SK-N-SH (cell line): ENCODE results near the gene LRRC57. TPM values are rescaled to one million over a fixed set of nuclear protein-coding genes. Genes with fewer than 3 reads are reported as not detected.
"Not testable (repeated sequence)": the region's sequence is repeated elsewhere in the genome, so short reads cannot be mapped to it uniquely, and the experiment has no call there.

Experiments used
- CTCF ChIA-PET: fragments of 300-600, 350-600 bp; formaldehyde crosslinking; extraction: SDS; loops from one replicate; lab custom pipeline; 2021; lab: Yijun Ruan, JAX
- POLR2A ChIA-PET: fragments of 350-600 bp; sonication (Branson Sonifier 250); formaldehyde crosslinking; extraction: SDS; loops from one replicate; lab custom pipeline; 2020; ENCODE audit warnings: antibody characterized with exemption, inconsistent platforms; lab: Yijun Ruan, JAX
- DNase-seq: peaks from one replicate; pipeline ENCODE4 v3.0.0; 2012
- H2AFZ ChIP-seq: fragments of 200-600 bp; sonication (generic); 2 replicates; pipeline ENCODE4 v1.8.1; 2016; ENCODE audit warnings: antibody characterized with exemption, mild to moderate bottlenecking, low read depth
- H3F3A ChIP-seq: fragments of 200-600 bp; sonication (generic); replicated peaks from 2 replicates; pipeline ENCODE3; 2016; ENCODE audit warnings: antibody characterized with exemption, mild to moderate bottlenecking; ENCODE audit not compliant: insufficient read depth
- H3K27ac ChIP-seq, 2 experiments: fragments of 200-500 bp in 1 of 2; fragments of 200-600 bp in 1 of 2; sonication (Bioruptor generic) in 1 of 2; sonication (generic), shearing (Covaris generic) in 1 of 2; 2 replicates each; pipeline versions ENCODE4 v1.5.1 to v1.6.1; 2014 to 2016; ENCODE audit warnings: low read depth in 2 of 2, inconsistent platforms in 1 of 2, low read length in 1 of 2, mild to moderate bottlenecking in 1 of 2, mixed read lengths in 1 of 2
- H3K27me3 ChIP-seq: fragments of 200-600 bp; sonication (generic), shearing (Covaris generic); 2 replicates; pipeline ENCODE4 v1.6.1; 2016; ENCODE audit warnings: mixed run types; ENCODE audit not compliant: insufficient read depth
- H3K36me3 ChIP-seq, 2 experiments: fragments of 200-500 bp in 1 of 2; fragments of 200-600 bp in 1 of 2; sonication (Bioruptor generic) in 1 of 2; sonication (generic) in 1 of 2; replicated peaks in 1 of 2; 2 replicates each; pipeline versions ENCODE3 to v1.5.1; 2014 to 2016; ENCODE audit warnings: low read length in 1 of 2, mild to moderate bottlenecking in 1 of 2; ENCODE audit not compliant: insufficient read depth in 2 of 2, control insufficient read depth in 1 of 2
- H3K4me1 ChIP-seq, 2 experiments: fragments of 200-500 bp in 1 of 2; fragments of 200-600 bp in 1 of 2; sonication (Bioruptor generic) in 1 of 2; sonication (generic), shearing (Covaris generic) in 1 of 2; 2 replicates each; pipeline versions ENCODE4 v1.5.1 to v1.6.1; 2014 to 2016; ENCODE audit warnings: low read depth in 1 of 2, low read length in 1 of 2, mixed run types in 1 of 2; ENCODE audit not compliant: insufficient read depth in 2 of 2, control insufficient read depth in 1 of 2
- H3K4me2 ChIP-seq: fragments of 200-600 bp; sonication (generic), shearing (Covaris generic); 2 replicates; pipeline ENCODE4 v1.6.1; 2017; ENCODE audit warnings: mixed run types
- H3K4me3 ChIP-seq, 2 experiments: fragments of 200-500 bp in 1 of 2; fragments of 200-600 bp in 1 of 2; sonication (Bioruptor generic) in 1 of 2; sonication (generic), shearing (Covaris generic) in 1 of 2; 2 replicates each; pipeline versions ENCODE4 v1.5.1 to v1.8.1; 2014 to 2016; ENCODE audit warnings: low read depth in 2 of 2, inconsistent platforms in 1 of 2, low read length in 1 of 2, mild to moderate bottlenecking in 1 of 2, mixed read lengths in 1 of 2, moderate library complexity in 1 of 2
- H3K79me2 ChIP-seq: fragments of 200-600 bp; sonication (generic); 2 replicates; pipeline ENCODE4 v1.8.1; 2017; ENCODE audit warnings: mild to moderate bottlenecking; ENCODE audit not compliant: insufficient read depth
- H3K9ac ChIP-seq: fragments of 200-600 bp; sonication (generic); 2 replicates; pipeline ENCODE4 v1.6.1; 2017; ENCODE audit warnings: mixed run types
- H3K9me2 ChIP-seq: fragments of 200-600 bp; sonication (generic); 2 replicates; pipeline ENCODE4 v1.6.1; 2017; ENCODE audit warnings: mixed run types
- H3K9me3 ChIP-seq: fragments of 200-600 bp; sonication (generic); 2 replicates; pipeline ENCODE4 v1.6.1; 2017; ENCODE audit warnings: mixed run types, mild to moderate bottlenecking, moderate library complexity
- H4K20me1 ChIP-seq: fragments of 200-600 bp; sonication (generic); 2 replicates; pipeline ENCODE4 v1.6.1; 2017; ENCODE audit warnings: mild to moderate bottlenecking, mixed run types; ENCODE audit not compliant: insufficient read depth
- ELF1 ChIP-seq: IDR thresholded peaks from 2 replicates; pipeline ENCODE4 v1.4.0; 2012
- EP300 ChIP-seq, 2 experiments: IDR thresholded peaks; 2 replicates each; pipeline versions ENCODE4 v1.4.0 to v1.6.1; 2012; ENCODE audit warnings: borderline replicate concordance in 1 of 2, low read depth in 1 of 2, low read length in 1 of 2
- FOXJ3 ChIP-seq: sonication (generic); formaldehyde crosslinking; IDR thresholded peaks from 2 replicates; pipeline ENCODE4 v1.5.1; 2020; ENCODE audit warnings: mild to moderate bottlenecking, missing genetic modification reagents
- FOXM1 ChIP-seq: IDR thresholded peaks from 2 replicates; pipeline ENCODE4 v1.4.0; 2012; ENCODE audit warnings: low read depth, mild to moderate bottlenecking
- IRF3 ChIP-seq: fragments of 150-350 bp; IDR thresholded peaks from 2 replicates; pipeline ENCODE4 v1.6.1; 2016; ENCODE audit warnings: mild to moderate bottlenecking, low read depth, low read length
- NFIC ChIP-seq: IDR thresholded peaks from 2 replicates; pipeline ENCODE4 v1.4.0; 2012; ENCODE audit warnings: borderline replicate concordance
- NRF1 ChIP-seq: IDR thresholded peaks from 2 replicates; pipeline ENCODE4 v1.6.1; 2012; ENCODE audit warnings: low read depth, mild to moderate bottlenecking, low read length
- REST ChIP-seq: IDR thresholded peaks from 2 replicates; pipeline ENCODE4 v1.6.1; 2012; ENCODE audit warnings: mild to moderate bottlenecking, low read depth, low read length, moderate library complexity
- RFX5 ChIP-seq: IDR thresholded peaks from 2 replicates; pipeline ENCODE4 v1.6.1; 2012; ENCODE audit warnings: mild to moderate bottlenecking, improper control_type of control experiment, low read length
- SMC3 ChIP-seq: IDR thresholded peaks from 2 replicates; pipeline ENCODE4 v1.6.1; 2012; ENCODE audit warnings: low read depth, low read length, improper control_type of control experiment
- USF1 ChIP-seq: IDR thresholded peaks from 2 replicates; pipeline ENCODE4 v1.4.0; 2012; ENCODE audit warnings: low read depth, borderline replicate concordance
- WGBS: methylation state at CpG from one replicate; pipeline ENCODE4 v1.1.6; 2017; ENCODE audit warnings: low lambda C conversion rate; 5-methylcytosine and 5-hydroxymethylcytosine counted together
- polyA plus RNA-seq, 3 experiments: library from polyadenylated mRNA; depleted of rRNA; stranded (reverse); fragments of >200 nt; gene quantifications; 2 replicates each; pipeline ENCODE4 v1.2.3, GENCODE V29; 2012

LRRC57 gene
- polyA plus RNA-seq, 1 of the 3 experiments (the other 2 are of a cell fraction), result 6.4 TPM

GRCh38 chr15:42558739-42559138, 10.1 kb upstream of the LRRC57 start:
- no peak overlapping the region for H3K9ac ChIP-seq
- H2AFZ ChIP-seq, result no peak overlapping the region
- ChIA-PET POLR2A (no interaction called here), CTCF (no interaction called here)
- 90% methylated on average over 3 of the region's 3 CpGs for WGBS
- peaks cover 17 to 46% of the 10 kb centered on the region in 2 experiments for H3K36me3 ChIP-seq
- H3K9me3 ChIP-seq, result no peaks in the 10 kb centered on the region
- no peak for DNase-seq
- H3K4me1 ChIP-seq, result no peaks in the 10 kb centered on the region
- peaks cover 6% of the 10 kb centered on the region for H3F3A ChIP-seq
- no peaks in the 10 kb centered on the region for H3K9me2 ChIP-seq
- H3K79me2 ChIP-seq, result peaks cover 38% of the 10 kb centered on the region
- no peak for TF ChIP-seq EP300 (IDR thresholded peaks at IDR 0.05; ENCODE audit: borderline replicate concordance in 1 of 2, low read depth in 1 of 2, low read length in 1 of 2)
- TF ChIP-seq ELF1, result no peak
- no peak for TF ChIP-seq USF1
- TF ChIP-seq IRF3, result no peak
- TF ChIP-seq FOXJ3, result no peak
- no peak for TF ChIP-seq REST
- TF ChIP-seq FOXM1, result no peak
- TF ChIP-seq SMC3, result no peak
- TF ChIP-seq NFIC, result no peak
- TF ChIP-seq NRF1, result no peak
- no peak for TF ChIP-seq RFX5
- no peaks in the 10 kb centered on the region for H4K20me1 ChIP-seq
- no peak overlapping the region for H3K27ac ChIP-seq
- H3K4me2 ChIP-seq, result no peak overlapping the region
- no peaks in the 10 kb centered on the region for H3K27me3 ChIP-seq
- no peak overlapping the region for H3K4me3 ChIP-seq

GRCh38 chr15:42556550-42557207, 8.1 kb upstream of the LRRC57 start:
- 98% methylated on average over 12 of the region's 12 CpGs for WGBS
- H3K27ac ChIP-seq, H4K20me1 ChIP-seq, H3K4me1 ChIP-seq, DNase-seq, H3K27me3 ChIP-seq, H3F3A ChIP-seq, H3K4me3 ChIP-seq, H3K9me3 ChIP-seq, H3K9me2 ChIP-seq, CTCF ChIA-PET, POLR2A ChIA-PET, H3K4me2 ChIP-seq, H3K9ac ChIP-seq, H2AFZ ChIP-seq: not testable (repeated sequence)
- peaks cover 15 to 36% of the 10 kb centered on the region in 2 experiments for H3K36me3 ChIP-seq
- peaks cover 58% of the 10 kb centered on the region for H3K79me2 ChIP-seq
